Hematopoietic multipotent progenitor cell treated with erythropoietin and hydrocortisone succinate and interleukin-3 and kit ligand, for 4 days (in vitro differentiated cells): ENCODE results near the gene GNL3.
"Not testable (repeated sequence)": the region's sequence is repeated elsewhere in the genome, so short reads cannot be mapped to it uniquely, and the experiment has no call there.

Source experiments
- DNase-seq: peaks from one replicate; pipeline ENCODE4 v3.0.0-alpha.2; 2015

Gene GNL3, protein sequence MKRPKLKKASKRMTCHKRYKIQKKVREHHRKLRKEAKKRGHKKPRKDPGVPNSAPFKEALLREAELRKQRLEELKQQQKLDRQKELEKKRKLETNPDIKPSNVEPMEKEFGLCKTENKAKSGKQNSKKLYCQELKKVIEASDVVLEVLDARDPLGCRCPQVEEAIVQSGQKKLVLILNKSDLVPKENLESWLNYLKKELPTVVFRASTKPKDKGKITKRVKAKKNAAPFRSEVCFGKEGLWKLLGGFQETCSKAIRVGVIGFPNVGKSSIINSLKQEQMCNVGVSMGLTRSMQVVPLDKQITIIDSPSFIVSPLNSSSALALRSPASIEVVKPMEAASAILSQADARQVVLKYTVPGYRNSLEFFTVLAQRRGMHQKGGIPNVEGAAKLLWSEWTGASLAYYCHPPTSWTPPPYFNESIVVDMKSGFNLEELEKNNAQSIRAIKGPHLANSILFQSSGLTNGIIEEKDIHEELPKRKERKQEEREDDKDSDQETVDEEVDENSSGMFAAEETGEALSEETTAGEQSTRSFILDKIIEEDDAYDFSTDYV

DNA sequence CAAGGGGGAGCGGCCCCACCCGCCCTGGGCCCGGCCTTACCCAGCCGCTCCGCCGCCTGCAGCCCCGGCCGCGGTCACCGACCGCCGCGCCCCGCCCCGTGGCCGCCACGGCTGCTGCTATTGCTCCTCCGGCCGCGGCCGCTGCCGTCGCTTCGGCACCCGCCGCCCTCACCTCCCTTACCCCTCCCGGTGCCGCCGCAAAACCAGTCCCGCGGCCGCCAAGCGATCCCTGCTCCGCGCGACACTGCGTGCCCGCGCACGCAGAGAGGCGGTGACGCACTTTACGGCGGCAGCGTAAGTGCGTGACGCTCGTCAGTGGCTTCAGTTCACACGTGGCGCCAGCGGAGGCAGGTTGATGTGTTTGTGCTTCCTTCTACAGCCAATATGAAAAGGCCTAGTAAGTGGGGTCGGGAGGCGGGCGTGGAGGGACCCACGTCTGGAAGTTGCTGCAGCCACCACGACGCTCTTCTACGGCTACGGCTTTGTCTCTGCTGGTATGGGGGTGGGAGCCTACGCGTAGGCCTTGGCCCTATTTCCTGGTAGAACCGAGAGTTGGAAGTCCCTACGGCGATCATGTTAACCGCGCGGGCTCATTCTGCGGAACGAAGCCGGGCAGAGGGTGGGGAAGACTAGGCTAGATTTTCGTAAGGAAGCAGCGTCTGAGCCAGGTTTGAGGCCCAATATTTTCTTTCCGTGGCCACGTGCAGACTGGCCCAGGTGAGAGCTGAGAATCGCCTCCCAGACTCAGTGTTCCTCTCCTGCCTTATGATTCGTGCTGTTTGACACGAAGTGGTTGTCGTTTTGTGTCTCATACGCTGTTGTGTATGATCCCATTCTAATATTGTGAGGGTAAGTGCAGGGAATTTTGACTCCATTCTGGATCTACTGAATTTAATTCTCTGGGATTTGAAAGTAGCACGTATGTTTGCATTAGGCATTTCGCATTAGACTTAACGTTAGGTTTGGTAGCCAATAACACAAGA lies at the start of gene GNL3, which contains the start of gene PBRM1:
GNL3 (plus strand) TSS at position 324 of the 983 bp plus-strand sequence; CDS start at position 385, 61 bp downstream.
PBRM1 (minus strand) TSS at position 205 of the 983 bp plus-strand sequence.
- DNase-seq: peak; percentile 98

DNA sequence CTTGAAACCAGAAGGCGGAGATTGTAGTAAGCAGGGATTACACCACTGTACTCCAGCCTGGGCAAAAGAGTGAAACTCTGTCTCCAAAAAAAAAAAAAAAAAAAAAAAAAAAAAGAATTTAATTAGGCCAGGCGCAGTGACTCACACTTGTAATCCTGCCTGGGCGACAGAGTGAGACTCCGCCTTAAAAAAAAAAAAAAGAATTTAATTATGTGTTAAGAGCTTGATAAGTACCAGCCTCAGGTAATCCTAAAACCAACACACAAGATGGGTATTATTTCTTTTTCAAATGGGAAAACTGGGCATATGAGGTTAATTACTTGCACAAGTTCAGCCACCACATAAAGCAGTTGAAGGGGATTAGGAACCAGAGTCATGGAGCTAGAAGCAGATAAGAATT lies 49.2 kb upstream of the GNL3 start:
- DNase-seq: peak; percentile 32

DNA sequence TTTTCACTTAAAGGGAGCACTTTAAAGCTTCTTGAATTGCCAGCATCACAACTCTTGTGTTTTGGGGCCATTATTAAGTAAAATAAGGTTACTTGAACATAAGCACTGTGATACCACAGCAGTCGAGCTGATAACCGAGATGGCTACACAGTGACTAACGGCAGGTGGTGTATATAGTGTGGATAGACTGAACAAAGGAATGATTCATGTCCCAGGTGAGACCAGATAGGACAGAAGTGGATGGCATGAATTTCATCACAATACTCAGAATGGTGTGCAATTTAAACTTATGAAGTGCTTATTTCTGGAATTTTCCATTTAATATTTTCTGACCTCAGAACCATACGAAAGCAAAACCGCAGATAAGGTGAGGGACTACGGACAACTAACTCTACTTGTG lies 40.3 kb upstream of the GNL3 start:
- DNase-seq: no peak

DNA sequence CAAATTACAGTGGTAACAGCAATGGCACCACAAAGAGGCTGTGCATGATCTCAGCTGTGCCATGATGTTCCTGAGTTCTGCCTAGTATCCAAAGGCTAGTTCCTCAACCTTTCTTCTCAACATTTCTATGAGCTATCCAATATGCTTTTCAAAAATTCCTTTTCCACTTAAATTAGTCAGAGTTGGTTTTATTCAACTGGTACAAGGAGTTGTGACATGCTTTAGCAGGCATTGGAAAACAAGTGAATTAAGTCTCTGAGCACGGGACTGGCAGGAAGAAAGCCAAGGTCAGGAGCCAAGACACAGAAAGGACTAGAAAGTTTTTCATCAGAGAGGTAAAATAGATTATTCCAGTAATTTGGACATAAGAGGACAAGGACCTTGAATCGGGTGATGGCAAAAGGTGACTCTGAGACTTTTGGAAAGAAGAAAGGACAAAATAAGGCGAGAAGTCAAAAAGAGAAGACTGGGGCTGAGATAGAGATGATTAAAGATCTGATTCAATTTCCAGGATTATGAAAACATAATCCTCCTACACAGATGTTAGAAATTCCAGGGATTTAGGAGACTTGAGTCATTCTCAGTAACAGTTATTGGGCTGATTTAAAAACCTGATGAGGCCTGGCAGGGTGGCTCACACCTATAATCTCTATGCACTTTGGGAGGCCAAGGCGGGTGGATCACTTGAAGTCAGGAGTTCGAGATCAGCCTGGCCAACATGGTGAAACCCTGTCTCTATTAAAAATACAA lies 36.2 kb upstream of the GNL3 start:
- DNase-seq: no peak

DNA sequence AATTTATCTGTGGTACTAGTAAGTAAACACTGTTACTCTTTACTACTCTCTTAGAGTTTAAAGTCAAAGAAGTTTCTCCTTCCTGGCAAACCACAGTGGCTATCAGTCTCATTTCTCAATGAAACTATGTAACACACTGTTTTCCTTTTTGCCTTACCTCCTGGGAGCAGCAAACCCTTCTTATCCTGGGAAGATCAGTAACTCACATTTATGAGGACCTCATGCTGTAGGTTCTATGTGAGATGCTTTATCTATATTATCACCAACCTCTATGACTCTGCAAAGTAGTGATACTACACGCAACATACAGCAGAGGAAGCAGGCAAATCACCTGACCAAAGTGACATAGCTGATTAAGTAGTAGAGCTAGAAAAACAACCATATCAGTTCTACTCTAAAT lies 35.4 kb upstream of the GNL3 start:
- DNase-seq: peak; percentile 69

DNA sequence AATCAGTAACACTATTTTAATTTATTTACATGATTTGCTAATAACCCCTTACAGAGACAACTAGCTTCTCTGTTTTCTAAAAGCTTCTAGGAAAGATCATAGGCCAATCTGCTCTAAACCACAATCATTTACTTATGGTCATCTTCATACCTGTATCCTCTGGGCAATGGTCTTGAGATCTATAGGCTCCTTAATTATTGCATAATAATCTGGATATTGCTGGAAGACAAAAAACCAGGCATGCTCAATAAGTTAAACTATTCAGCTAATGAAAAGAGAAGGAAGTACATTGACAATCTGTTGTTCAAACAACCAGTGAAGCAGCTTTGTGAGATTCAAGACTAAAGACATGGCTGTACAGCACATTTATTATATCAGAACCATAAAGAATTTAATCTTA lies 34.2 kb upstream of the GNL3 start:
- no peak for DNase-seq

DNA sequence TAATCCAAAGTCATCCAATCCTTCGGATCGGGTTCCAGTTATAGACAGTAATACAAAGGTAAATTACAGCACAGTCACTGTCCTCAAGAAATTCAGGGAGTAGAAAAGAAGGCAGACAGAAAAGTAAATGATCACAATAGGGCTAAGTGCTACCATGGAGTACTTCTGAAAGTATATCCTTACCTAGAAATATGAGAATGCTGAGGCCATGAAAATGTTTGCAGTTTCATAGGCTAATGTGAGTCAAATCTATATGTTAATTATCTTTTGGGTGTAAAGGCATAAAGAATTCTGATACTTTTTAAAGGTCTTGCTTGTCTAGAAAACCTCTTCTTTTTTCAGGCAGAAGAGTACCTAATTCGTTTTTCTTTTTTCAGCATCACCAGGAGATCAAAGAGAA lies 29.9 kb upstream of the GNL3 start:
- no peak for DNase-seq

DNA sequence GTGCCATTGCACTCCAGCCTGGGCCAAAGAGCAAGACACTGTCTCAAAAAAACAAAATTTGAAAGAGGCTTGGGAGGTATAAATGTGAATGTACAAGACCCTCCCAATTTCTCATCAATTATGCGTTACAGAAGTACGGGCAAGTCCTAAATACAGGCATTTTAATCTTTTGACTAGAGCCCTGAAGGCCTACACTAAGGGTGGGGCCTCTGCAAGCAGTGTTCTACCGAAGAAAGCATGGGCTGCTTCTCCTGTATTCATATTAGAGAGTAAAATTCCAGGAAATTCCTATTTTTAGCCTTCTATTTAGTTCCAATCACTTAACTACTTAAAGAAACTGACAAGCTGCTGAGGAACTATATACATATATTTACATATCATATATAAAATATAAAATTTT lies 25.8 kb upstream of the GNL3 start:
- DNase-seq: no peak

DNA sequence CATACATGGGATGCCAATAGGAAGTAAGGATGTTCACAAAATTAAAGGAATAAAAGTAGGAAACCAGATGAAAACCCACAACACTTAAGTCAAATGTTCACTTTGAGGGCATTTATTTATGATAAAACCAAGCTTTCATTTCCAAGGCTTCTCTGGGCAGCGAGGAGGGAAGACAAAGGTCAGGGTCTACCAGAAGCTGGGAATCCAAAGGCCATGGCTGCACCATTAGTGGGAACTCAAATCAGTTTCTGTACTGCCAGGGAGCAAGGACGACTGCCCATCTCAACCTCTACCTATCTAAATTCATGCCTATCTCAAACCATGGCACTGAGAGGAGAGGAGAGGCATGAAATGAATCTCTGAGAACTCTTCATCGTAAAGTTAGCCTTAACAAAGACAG lies 22.7 kb upstream of the GNL3 start:
- no peak for DNase-seq

DNA sequence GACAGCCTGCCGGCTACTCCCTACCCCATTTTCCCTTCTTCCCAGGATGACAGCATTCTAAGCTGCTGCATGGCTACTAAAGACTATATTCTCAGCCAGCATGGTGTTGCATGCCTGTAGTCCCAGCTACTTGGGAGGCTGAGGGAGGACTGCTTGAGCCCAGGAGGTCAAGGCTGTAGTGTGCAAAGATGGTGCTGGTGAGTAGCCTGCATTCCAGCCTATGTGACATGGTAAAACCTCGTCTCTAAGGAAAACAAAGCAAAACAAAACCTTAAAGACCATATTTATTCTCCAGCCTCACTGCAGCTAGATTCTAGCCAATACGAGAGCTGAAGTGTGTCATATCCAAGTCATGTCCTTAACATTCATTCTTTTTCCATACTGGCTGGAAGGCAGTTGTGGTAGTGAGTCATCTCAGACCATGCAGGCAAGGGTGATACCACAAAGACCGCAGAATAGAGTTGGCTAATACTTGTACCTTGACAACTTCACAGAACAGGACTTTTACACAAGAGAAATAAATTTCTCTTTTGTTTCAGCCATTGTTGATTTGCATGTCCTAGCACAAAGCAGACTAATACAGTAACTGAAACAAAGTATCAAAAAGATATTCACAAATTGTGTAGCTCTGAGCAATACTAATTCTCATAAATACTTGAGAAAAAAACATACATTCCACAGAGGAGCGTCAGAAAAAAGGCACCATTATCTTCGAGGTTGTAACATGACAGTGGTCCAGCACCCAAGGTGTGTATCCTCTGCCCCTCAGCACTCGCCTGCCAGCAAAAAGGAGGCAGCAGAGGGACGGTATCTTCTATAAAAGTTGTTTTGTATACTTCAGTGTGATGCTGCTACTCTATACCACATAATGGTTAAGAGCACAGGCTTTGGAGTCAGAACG lies 15.0 kb upstream of the GNL3 start:
- DNase-seq: peak; percentile 86

DNA sequence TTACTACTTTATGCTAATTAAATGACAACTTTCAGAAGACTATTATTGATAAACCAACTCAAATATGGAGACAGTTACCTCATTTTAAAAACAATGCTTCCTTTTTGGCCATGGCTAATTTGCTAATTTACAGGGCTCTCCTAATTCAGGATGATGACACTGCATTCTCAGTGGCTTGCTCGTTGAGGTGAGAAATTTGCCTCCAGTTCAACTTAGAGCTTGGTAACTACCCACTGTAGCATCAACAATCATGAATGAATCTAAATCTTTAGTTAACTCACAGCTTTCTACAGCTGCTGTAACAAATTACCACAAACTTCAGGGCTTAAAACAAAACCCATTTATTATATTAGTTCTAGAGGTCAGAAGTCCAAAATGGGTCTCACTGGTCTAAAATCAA lies 14.2 kb upstream of the GNL3 start:
- DNase-seq: no peak

DNA sequence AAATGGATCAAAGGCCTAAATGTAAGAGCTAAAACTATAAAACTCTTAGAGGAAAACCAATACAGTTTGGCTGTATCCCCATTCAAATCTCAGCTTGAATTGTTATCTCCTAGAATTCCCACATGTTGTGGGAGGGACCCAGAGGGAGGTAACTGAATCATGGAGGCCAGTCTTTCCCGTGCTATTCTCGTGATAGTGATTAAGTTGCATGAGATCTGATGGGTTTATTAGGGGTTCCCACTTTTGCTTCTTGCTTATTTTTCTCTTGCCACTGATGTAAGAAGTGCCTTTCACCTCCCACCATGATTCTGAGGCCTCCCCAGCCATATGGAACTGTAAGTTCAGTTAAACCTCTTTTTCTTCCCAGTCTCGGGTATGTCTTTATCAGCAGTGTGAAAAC lies 9.6 kb upstream of the GNL3 start:
- not testable (repeated sequence) for DNase-seq

DNA sequence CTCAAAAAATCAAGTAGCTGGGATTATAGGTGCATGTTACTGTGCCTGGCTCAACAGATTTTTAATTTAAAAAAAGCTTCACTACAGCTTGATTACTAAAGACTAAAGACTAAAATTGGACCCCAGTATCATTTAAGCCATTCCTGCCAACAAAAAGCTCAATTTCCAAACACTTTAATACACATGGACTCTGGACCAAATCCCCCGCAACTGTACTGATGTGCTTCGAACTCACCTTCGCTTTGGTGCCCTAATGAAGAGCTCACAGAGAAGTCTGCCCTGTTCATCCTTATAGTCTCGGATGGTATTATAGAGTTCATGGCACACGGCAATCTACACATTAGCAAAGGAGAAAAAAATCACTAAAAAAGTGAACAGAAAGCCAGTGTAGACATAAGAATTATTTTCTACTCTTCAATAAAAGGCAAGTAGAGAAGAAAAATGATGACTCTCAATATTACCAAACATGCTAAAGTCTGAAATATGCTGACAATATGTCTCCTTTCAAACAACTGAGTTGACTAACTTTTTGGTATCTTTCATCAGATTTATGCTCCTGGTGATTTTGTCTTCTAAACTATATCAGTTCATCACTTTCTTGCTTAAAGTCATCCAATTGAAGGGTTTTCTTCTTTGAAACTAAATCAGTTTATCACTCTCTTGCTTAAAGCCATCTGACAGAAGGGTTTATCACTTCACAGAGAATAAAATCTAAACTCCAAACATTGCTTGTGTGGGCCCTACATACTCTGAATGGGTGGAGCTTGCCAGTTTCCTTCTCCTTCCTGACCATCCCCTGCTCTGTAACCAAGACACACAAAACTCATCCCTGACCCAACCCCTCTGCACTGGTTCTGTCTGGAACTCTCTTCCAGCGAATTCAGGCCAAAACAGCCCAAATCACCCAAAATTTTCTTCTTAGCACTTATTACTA lies 7.3 kb upstream of the GNL3 start:
- no peak for DNase-seq

DNA sequence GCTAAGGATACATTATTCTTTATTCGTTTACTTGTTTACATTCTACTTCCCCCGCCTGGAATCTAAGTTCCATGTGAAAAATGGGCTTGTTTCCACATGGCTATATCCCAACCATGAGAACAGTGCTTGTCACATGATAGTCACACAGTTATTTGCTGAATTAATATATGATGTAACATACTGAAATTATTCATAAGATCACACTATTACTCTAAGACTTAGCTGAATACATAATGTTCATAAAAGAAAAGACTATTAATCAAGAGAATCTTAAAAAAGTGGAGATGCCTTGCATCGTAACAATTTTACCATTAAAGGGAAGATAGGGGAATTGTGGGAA lies 6.7 kb upstream of the GNL3 start:
- DNase-seq: no peak

DNA sequence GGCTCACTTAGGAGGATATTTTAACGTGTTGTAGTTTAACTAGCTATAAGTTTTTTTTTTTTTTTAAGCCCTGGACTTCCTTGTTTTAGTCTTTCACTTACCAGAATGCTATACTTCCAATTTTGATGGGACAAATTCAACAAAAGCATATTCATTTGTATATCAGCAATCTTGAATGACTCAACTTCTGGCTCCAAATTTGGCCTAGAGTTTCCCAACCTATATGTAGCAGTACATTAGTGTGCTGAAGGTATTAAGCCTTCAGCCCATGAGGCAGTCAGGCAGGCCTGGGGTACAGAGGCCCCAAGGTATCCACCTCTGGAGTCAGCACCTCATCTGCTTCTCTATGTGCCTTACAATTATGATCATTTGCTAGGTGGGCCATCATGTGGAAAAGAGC lies 6.0 kb upstream of the GNL3 start:
- DNase-seq: no peak

DNA sequence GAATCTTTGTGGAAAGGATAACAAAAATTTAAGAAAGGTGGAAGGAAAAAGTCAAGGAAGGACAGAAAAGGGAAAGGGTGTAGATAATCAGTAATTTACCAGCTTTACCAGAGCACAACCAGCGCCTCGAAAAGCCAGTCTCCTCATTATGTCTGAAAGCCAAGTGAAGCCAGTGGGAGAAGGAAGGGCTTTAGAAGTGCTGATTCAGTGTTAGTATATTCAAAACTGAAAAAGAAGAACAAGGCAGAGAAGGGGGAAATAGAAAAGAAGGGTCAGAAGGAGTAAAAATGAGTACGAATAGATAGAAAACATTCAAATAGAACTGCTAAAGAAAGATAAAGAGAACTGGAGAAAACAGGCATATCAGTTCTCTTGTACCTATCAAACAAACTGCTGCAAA lies 4.2 kb upstream of the GNL3 start:
- DNase-seq: peak; percentile 43

DNA sequence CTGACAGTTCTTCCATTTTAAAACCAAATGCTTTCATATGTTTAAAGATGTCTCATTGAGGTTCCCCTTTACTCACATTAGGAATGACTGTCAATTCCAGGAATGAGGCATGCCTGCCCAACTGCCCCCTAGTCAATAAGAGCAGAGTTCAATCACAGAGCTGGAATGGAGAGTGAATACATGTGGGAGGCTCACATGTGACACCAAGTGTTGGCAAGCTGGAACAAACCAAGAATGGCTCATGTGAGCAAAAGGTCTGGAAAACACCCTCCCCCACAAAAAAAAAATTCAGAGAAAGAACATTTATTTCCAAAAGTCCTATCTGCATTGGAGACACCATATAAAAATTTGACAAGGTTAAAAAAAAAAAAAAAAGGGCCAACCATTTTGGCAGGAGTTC lies 3.8 kb upstream of the GNL3 start:
- DNase-seq: peak; percentile 72

DNA sequence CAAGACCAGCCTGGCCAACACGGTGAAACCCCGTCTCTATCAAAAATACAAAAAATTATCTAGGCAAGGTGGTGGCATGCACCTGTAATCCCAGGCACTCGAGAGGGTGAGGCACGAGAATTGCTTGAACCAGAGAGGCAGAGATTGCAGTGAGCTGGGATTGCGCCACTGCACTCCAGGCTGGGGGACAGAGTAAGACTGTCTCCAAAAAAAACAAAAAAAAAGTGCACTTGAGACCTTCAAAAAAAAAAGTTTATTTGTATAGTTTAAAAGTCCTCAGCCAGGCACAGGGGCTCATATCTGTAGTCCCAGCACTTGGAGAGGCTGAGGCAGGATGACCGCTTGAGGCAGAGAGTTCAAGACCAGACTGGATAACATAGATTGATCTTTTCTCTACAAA lies 2.2 kb upstream of the GNL3 start:
- DNase-seq: no peak

DNA sequence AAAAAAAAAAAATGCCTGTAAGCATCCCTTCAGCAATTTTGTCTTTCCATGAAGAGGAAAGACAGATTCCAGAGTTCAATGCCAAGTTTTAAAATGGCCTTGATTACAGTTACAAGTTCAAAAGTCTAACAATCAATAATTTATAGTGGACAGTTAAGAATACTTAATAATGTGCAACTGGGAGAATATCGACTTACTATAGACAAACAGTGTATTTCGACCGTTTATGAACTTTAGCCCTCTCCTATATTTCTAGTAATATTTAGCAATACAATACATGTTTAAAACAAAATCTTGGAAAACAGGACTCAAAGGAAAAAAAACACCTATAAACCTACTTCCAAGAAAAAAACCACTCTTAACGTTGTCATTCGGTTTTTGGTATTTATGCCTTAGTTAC lies 1.6 kb upstream of the GNL3 start:
- DNase-seq: no peak

DNA sequence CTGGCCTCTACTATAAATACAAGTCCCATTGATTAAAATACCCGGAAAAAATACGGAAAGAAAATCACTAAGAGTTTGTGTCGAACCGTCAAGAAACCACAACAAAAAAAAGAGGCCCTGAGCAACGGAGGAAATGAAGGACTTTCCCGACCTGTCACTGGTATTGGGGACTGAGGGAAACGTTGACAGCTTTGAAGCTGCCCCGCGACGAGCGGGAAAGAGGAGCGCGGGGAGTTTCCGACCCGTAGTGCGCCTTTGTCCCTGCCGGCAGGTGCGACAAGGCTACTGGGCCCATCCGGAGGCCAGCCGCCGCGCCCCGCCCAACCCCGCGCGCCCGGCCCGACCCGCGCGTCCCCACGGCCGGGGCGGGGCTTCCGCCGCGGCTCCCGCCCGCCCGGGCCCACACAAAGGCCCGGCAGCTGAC lies 535 bp upstream of the GNL3 start:
- peak; percentile 91 for DNase-seq

DNA sequence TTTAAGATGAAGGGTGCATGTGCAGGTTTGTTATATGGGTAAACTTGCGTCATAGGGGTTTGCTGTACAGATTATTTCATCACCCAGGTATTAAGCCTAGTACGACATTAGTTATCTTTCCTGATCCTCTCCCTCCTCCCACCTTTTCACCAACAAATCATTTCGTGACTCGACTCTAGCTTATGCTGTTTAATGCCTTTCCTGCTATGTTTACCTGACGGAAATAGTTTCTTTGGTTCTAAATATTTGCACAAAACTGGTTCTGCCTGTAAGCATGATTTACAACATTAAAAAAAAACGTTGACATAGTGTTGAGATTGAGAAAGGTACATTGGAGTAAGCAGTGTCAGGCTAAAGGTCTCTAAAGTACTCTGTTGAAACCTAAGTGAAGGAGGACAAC lies 2.4 kb downstream of the GNL3 start:
- DNase-seq: no peak
